Testis (tissue), 3 donors: ENCODE measurements around the gene MDGA2. TPM values are rescaled to one million over a fixed set of nuclear protein-coding genes. Genes with fewer than 3 reads are reported as not detected.

Source experiments
- DNase-seq: peaks from one replicate; pipeline ENCODE4 v3.0.0-alpha.2; 2019
- H3K27ac ChIP-seq, 2 donors: fragments of 200-600 bp; sonication (generic); one replicate each; pipeline ENCODE4 v1.5.1; 2019
- H3K27me3 ChIP-seq: fragments of 200-600 bp; sonication (generic); one replicate; pipeline ENCODE4 v1.5.1; 2019
- H3K36me3 ChIP-seq: fragments of 200-600 bp; sonication (generic); one replicate; pipeline ENCODE4 v1.5.1; 2017; ENCODE audit warnings: low read depth; ENCODE audit errors: missing control alignments
- H3K4me1 ChIP-seq: fragments of 200-600 bp; sonication (generic); one replicate; pipeline ENCODE4 v1.5.1; 2019
- H3K4me3 ChIP-seq, 2 donors: fragments of 200-600 bp; sonication (generic); one replicate each; pipeline ENCODE4 v1.5.1; 2017 to 2019
- H3K9me3 ChIP-seq: fragments of 200-600 bp; sonication (generic); one replicate; pipeline ENCODE4 v1.5.1; 2017
- POLR2A ChIP-seq: fragments of 450-650 bp; IDR thresholded peaks from one replicate; pipeline ENCODE4 v1.6.1; 2017; ENCODE audit warnings: antibody characterized with exemption, mild to moderate bottlenecking, moderate library complexity
- WGBS, 2 donors: methylation state at CpG; one replicate each; pipeline ENCODE4 v1.1.5; 2018; 5-methylcytosine and 5-hydroxymethylcytosine counted together
- intact Hi-C: fragments of 100-400 bp; cut with DNase I; formaldehyde crosslinking; loops from one replicate; pipeline ENCODE4 v1.15.1; 2023; ENCODE audit warnings: low total_unique reads
- polyA plus RNA-seq: library from polyadenylated mRNA; stranded (reverse); fragments of 350-450 nt; fragmentation: Illumina TruSeq; extraction: RNeasy Lipid Tissue Mini Kit (QIAGEN cat#74804); gene quantifications from one replicate; pipeline ENCODE4 v1.2.3, GENCODE V29; 2014; ENCODE audit warnings: low read depth, low replicate concordance; ENCODE audit not compliant: insufficient read depth
- total RNA-seq, 2 donors: library from RNA; depleted of rRNA; stranded (reverse); fragments of >200 nt; gene quantifications; one replicate each; pipeline ENCODE4 v1.2.3, GENCODE V29; 2016
- TF ChIP-seq, protein P1 (sequence below), 3 experiments: fragments of 450-650 bp in 2 of 3; fragments of 200-600 bp in 1 of 3; sonication (generic) in 1 of 3; IDR thresholded peaks; one replicate each; pipeline ENCODE4 v1.5.1; 2016 to 2019; ENCODE audit warnings: antibody characterized with exemption in 3 of 3, mild to moderate bottlenecking in 2 of 3, moderate library complexity in 1 of 3

Gene MDGA2
- total and polyA plus RNA-seq, 3 donors from 2014 or later = 3.9 to 11.6 (median 8.4) TPM

DNA sequence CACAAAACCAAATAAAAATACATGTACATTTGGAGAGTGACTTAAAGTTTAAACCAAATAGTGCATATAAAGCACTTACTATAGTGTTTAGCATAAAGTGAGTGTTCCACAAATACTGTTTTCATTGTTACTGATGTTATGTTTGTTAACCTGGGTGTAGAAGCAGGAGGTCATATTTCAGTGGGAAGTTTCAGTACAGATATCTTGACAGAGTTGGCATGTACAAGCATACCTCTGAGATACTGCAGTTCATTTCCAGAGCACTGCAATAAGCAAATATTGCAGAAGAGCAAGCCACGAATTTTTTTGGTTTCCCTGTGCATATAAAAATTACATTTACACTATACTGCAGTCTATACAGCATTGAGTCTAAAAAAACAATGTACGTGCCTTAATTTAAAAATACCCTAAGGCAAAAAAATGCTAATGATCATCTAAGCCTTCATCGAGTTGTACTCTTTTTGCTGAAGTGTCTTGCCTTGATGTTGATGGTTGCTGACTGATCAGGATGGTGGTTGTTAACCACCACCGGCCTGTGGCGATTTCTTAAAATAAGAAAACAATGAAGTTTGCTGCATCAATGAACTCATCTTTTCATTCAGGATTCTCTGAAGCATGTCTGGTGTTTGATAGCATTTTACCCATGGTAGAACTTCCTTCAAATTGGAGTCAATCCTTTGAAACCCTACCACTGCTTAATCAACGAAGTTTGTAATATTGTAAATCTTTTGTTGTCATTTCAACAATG lies 662.7 kb downstream of the MDGA2 start:
- no peak for DNase-seq
- H3K4me3 ChIP-seq = no peak overlapping the region
- 83 to 87% methylated on average over 6 of the region's 6 CpGs for WGBS, 2 donors
- H3K9me3 ChIP-seq = no peaks in the 10 kb centered on the region
- H3K27ac ChIP-seq = no peak overlapping the region
- H3K27me3 ChIP-seq = no peaks in the 10 kb centered on the region
- intact Hi-C loops = no loop called here
- TF ChIP-seq, protein P1, sequence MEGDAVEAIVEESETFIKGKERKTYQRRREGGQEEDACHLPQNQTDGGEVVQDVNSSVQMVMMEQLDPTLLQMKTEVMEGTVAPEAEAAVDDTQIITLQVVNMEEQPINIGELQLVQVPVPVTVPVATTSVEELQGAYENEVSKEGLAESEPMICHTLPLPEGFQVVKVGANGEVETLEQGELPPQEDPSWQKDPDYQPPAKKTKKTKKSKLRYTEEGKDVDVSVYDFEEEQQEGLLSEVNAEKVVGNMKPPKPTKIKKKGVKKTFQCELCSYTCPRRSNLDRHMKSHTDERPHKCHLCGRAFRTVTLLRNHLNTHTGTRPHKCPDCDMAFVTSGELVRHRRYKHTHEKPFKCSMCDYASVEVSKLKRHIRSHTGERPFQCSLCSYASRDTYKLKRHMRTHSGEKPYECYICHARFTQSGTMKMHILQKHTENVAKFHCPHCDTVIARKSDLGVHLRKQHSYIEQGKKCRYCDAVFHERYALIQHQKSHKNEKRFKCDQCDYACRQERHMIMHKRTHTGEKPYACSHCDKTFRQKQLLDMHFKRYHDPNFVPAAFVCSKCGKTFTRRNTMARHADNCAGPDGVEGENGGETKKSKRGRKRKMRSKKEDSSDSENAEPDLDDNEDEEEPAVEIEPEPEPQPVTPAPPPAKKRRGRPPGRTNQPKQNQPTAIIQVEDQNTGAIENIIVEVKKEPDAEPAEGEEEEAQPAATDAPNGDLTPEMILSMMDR (IDR thresholded peaks at IDR 0.05) = no peak
- TF ChIP-seq POLR2A = no peak
- H3K4me1 ChIP-seq = no peaks in the 10 kb centered on the region
- H3K36me3 ChIP-seq = no peaks in the 10 kb centered on the region

GRCh38 chr14:47009615-47010014 lies 665.8 kb downstream of the MDGA2 start:
- H3K27me3 ChIP-seq = no peaks in the 10 kb centered on the region
- whole genome bisulfite sequencing, 2 donors = 70 to 79% methylated on average over 3 of the region's 3 CpGs
- no peaks in the 10 kb centered on the region for H3K36me3 ChIP-seq
- H3K4me1 ChIP-seq = no peaks in the 10 kb centered on the region
- DNase-seq = no peak
- H3K9me3 ChIP-seq = no peaks in the 10 kb centered on the region
- H3K27ac ChIP-seq = no peak overlapping the region
- TF ChIP-seq POLR2A = no peak
- TF ChIP-seq, protein P1 (IDR thresholded peaks at IDR 0.05) = no peak
- intact Hi-C loops = no loop called here
- H3K4me3 ChIP-seq = no peak overlapping the region

GRCh38 chr14:47008732-47009131 lies 666.7 kb downstream of the MDGA2 start:
- intact Hi-C loops = no loop called here
- Histone ChIP-seq H3K36me3 (no peaks in the 10 kb centered on the region), H3K27ac (no peak overlapping the region), H3K9me3 (no peaks in the 10 kb centered on the region), H3K27me3 (no peaks in the 10 kb centered on the region), H3K4me1 (no peaks in the 10 kb centered on the region), H3K4me3 (no peak overlapping the region)
- DNase-seq = no peak
- TF ChIP-seq, protein P1 (IDR thresholded peaks at IDR 0.05) = no peak
- no peak for TF ChIP-seq POLR2A
- WGBS, 2 donors = 89 to 93% methylated on average over 2 of the region's 2 CpGs

DNA sequence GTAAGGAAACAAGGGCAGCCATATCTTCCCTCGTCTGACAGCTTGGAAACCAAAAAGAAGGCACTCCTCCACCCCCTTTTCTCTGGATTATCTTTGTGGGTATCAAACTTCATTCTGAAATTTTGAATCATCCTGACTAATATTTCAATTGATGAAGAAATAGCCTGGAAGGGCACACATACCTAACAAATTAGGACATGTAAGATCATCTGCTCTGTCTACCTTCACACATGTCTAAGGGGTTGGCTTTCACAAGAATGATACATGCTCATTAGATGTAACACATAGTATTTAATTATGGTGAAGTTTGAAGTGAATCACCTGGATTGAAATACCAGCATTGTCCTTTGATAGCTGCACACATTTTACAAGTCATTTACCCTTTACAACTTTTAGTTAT lies 675.7 kb downstream of the MDGA2 start:
- no peak for DNase-seq
- Histone ChIP-seq H3K27me3 (no peaks in the 10 kb centered on the region), H3K4me1 (no peaks in the 10 kb centered on the region), H3K9me3 (no peaks in the 10 kb centered on the region), H3K4me3 (no peak overlapping the region), H3K36me3 (no peaks in the 10 kb centered on the region), H3K27ac (no peak overlapping the region)
- TF ChIP-seq, protein P1 (IDR thresholded peaks at IDR 0.05) = no peak
- 70 to 79% methylated on average over 1 of the region's 1 CpG for WGBS, 2 donors
- intact Hi-C loops = no loop called here

DNA sequence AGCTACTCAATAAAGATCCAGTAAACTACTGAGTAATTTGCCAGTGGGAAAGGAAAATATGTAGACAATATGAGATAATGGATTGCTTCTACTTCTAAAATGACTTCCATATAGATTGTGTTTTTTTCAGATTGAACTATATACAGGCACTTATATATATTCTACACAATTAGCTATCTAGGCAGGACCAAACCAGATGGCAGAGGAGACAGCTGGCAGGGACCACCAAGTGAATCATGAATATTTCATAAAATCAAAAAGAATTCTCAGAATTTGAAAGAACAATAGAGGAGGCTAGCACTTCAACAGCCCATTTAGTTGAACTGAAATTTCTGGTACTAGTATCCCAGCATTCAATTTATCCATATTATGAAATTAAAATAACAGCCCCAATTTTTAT lies 685.8 kb downstream of the MDGA2 start:
- Histone ChIP-seq H3K9me3 (no peaks in the 10 kb centered on the region), H3K27me3 (no peaks in the 10 kb centered on the region), H3K36me3 (no peaks in the 10 kb centered on the region), H3K4me3 (no peak overlapping the region), H3K4me1 (no peaks in the 10 kb centered on the region), H3K27ac (no peak overlapping the region)
- intact Hi-C loops = no loop called here
- no peak for DNase-seq
- TF ChIP-seq POLR2A = no peak
- TF ChIP-seq, protein P1 (IDR thresholded peaks at IDR 0.05) = no peak
